ENCODE measurements around the gene ANXA6.
A peak's percentile ranks its signal among the peaks of the same experiment; 100 is the strongest.

Gene ANXA6

GRCh38 chr5:151158287-151158661, 695 bp upstream of the ANXA6 start:
- peak overlapping the region; percentile 89 for H3K4me3 ChIP-seq (ENCODE audit: low read length)
- DNase-seq (ENCODE audit: low read depth), result no peak

GRCh38 chr5:151156507-151157420, 815 bp downstream of the ANXA6 start:
- peak; percentile 28 for DNase-seq (ENCODE audit: low read depth)
- peak; percentile 35 for TF ChIP-seq CTCF (conservative IDR thresholded peaks at IDR 0.05; ENCODE audit: low read length)
- H3K4me3 ChIP-seq (ENCODE audit: low read length), result peak overlapping the region; percentile 89

More at GRCh38 chr5:151158287-151158661, 695 bp upstream of the ANXA6 start:
- TF ChIP-seq CTCF (conservative IDR thresholded peaks at IDR 0.05; ENCODE audit: low read length), result no peak

GRCh38 chr5:151155775-151156506, 1.6 kb downstream of the ANXA6 start:
- peak overlapping the region; percentile 89 for H3K4me3 ChIP-seq (ENCODE audit: low read length)
- no peak; the same call in 1 of the 2 replicates for TF ChIP-seq CTCF (conservative IDR thresholded peaks at IDR 0.05; ENCODE audit: low read length)
- DNase-seq (ENCODE audit: low read depth), result peak; percentile 54

- H3K4me3 ChIP-seq (ENCODE audit: low read length), result peak overlapping the region; percentile 89
- no peak for TF ChIP-seq CTCF (conservative IDR thresholded peaks at IDR 0.05; ENCODE audit: low read length)
- peak; percentile 42 for DNase-seq (ENCODE audit: low read depth)
These were observed 2.4 kb downstream of the ANXA6 start for GRCh38 chr5:151154931-151155774.

- H3K4me3 ChIP-seq (ENCODE audit: low read length), result no peak overlapping the region
- DNase-seq (ENCODE audit: low read depth), result no peak
- no peak for TF ChIP-seq CTCF (conservative IDR thresholded peaks at IDR 0.05; ENCODE audit: low read length)
These were observed 3.8 kb downstream of the ANXA6 start for GRCh38 chr5:151153766-151154272.

- DNase-seq (ENCODE audit: low read depth), result no peak
- H3K4me3 ChIP-seq (ENCODE audit: low read length), result no peak overlapping the region
- TF ChIP-seq CTCF (conservative IDR thresholded peaks at IDR 0.05; ENCODE audit: low read length), result no peak
These were observed 4.3 kb downstream of the ANXA6 start for GRCh38 chr5:151153300-151153699.
